Measurements from ENCODE around the gene CBX5.

CBX5 gene

GRCh38 chr12:54292083-54292930 lies 12.4 kb upstream of the CBX5 start:
- no peaks in the 10 kb centered on the region for H3K27me3 ChIP-seq (ENCODE audit: insufficient read depth, low read length)
- no peak overlapping the region for H3K4me2 ChIP-seq (ENCODE audit: low read length)
- peaks cover 10% of the 10 kb centered on the region for H3K4me1 ChIP-seq (ENCODE audit: insufficient read depth, low read length, severe bottlenecking)
- no peak overlapping the region for H3K4me3 ChIP-seq (ENCODE audit: low read depth, low read length, poor library complexity, severe bottlenecking)
- no peaks in the 10 kb centered on the region for H3K79me2 ChIP-seq (ENCODE audit: insufficient read depth, low read length)
- H3F3A ChIP-seq (ENCODE audit: insufficient read depth, low read length) = peaks cover 16% of the 10 kb centered on the region; the same call in 1 of the 2 replicates
- H4K20me1 ChIP-seq (ENCODE audit: insufficient read depth, low read length) = no peaks in the 10 kb centered on the region
- no peaks in the 10 kb centered on the region for H3K9me3 ChIP-seq (ENCODE audit: low read length)
- H3K27ac ChIP-seq (ENCODE audit: low read depth, low read length, poor library complexity, severe bottlenecking) = no peak overlapping the region
- peaks cover 11% of the 10 kb centered on the region for H3K36me3 ChIP-seq (ENCODE audit: insufficient read depth, low read length)
- no peak overlapping the region for H2AFZ ChIP-seq (ENCODE audit: low read length)
- H3K9ac ChIP-seq (ENCODE audit: low read length) = no peak overlapping the region
- H3K9me2 ChIP-seq (ENCODE audit: low read depth, low read length) = no peaks in the 10 kb centered on the region
- TF ChIP-seq, protein P1, sequence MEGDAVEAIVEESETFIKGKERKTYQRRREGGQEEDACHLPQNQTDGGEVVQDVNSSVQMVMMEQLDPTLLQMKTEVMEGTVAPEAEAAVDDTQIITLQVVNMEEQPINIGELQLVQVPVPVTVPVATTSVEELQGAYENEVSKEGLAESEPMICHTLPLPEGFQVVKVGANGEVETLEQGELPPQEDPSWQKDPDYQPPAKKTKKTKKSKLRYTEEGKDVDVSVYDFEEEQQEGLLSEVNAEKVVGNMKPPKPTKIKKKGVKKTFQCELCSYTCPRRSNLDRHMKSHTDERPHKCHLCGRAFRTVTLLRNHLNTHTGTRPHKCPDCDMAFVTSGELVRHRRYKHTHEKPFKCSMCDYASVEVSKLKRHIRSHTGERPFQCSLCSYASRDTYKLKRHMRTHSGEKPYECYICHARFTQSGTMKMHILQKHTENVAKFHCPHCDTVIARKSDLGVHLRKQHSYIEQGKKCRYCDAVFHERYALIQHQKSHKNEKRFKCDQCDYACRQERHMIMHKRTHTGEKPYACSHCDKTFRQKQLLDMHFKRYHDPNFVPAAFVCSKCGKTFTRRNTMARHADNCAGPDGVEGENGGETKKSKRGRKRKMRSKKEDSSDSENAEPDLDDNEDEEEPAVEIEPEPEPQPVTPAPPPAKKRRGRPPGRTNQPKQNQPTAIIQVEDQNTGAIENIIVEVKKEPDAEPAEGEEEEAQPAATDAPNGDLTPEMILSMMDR (IDR thresholded peaks at IDR 0.05; ENCODE audit: low read length) = no peak
- TF ChIP-seq EZH2 (IDR thresholded peaks at IDR 0.05; ENCODE audit: borderline replicate concordance, low read length) = no peak

GRCh38 chr12:54287261-54288157 lies 7.6 kb upstream of the CBX5 start:
- peak overlapping the region; percentile 10; the same call in 1 of the 2 replicates for H3K4me2 ChIP-seq (ENCODE audit: low read length)
- peak overlapping the region; percentile 48 for H3K27ac ChIP-seq (ENCODE audit: low read depth, low read length, poor library complexity, severe bottlenecking)
- H3K79me2 ChIP-seq (ENCODE audit: insufficient read depth, low read length) = no peaks in the 10 kb centered on the region
- H4K20me1 ChIP-seq (ENCODE audit: insufficient read depth, low read length) = no peaks in the 10 kb centered on the region
- no peak overlapping the region for H2AFZ ChIP-seq (ENCODE audit: low read length)
- peaks cover 38% of the 10 kb centered on the region for H3F3A ChIP-seq (ENCODE audit: insufficient read depth, low read length)
- H3K4me3 ChIP-seq (ENCODE audit: low read depth, low read length, poor library complexity, severe bottlenecking) = no peak overlapping the region
- H3K9me2 ChIP-seq (ENCODE audit: low read depth, low read length) = no peaks in the 10 kb centered on the region
- H3K9me3 ChIP-seq (ENCODE audit: low read length) = no peaks in the 10 kb centered on the region
- H3K36me3 ChIP-seq (ENCODE audit: insufficient read depth, low read length) = peaks cover 59% of the 10 kb centered on the region
- no peaks in the 10 kb centered on the region for H3K27me3 ChIP-seq (ENCODE audit: insufficient read depth, low read length)
- TF ChIP-seq EZH2 (IDR thresholded peaks at IDR 0.05; ENCODE audit: borderline replicate concordance, low read length) = no peak
- TF ChIP-seq, protein P1 (IDR thresholded peaks at IDR 0.05; ENCODE audit: low read length) = no peak
- peaks cover 47% of the 10 kb centered on the region for H3K4me1 ChIP-seq (ENCODE audit: insufficient read depth, low read length, severe bottlenecking)
- no peak overlapping the region for H3K9ac ChIP-seq (ENCODE audit: low read length)

GRCh38 chr12:54286042-54287030 lies 6.4 kb upstream of the CBX5 start:
- H3K36me3 ChIP-seq (ENCODE audit: insufficient read depth, low read length) = peaks cover 70% of the 10 kb centered on the region
- peaks cover 38% of the 10 kb centered on the region for H3F3A ChIP-seq (ENCODE audit: insufficient read depth, low read length)
- no peak overlapping the region for H2AFZ ChIP-seq (ENCODE audit: low read length)
- TF ChIP-seq, protein P1 (IDR thresholded peaks at IDR 0.05; ENCODE audit: low read length) = no peak
- TF ChIP-seq EZH2 (IDR thresholded peaks at IDR 0.05; ENCODE audit: borderline replicate concordance, low read length) = no peak
- H3K4me1 ChIP-seq (ENCODE audit: insufficient read depth, low read length, severe bottlenecking) = peaks cover 58% of the 10 kb centered on the region
- H3K9me2 ChIP-seq (ENCODE audit: low read depth, low read length) = no peaks in the 10 kb centered on the region
- H3K27ac ChIP-seq (ENCODE audit: low read depth, low read length, poor library complexity, severe bottlenecking) = no peak overlapping the region
- H4K20me1 ChIP-seq (ENCODE audit: insufficient read depth, low read length) = no peaks in the 10 kb centered on the region
- no peak overlapping the region for H3K9ac ChIP-seq (ENCODE audit: low read length)
- peak overlapping the region; percentile 23; the same call in 1 of the 2 replicates for H3K4me2 ChIP-seq (ENCODE audit: low read length)
- H3K27me3 ChIP-seq (ENCODE audit: insufficient read depth, low read length) = no peaks in the 10 kb centered on the region
- no peak overlapping the region for H3K4me3 ChIP-seq (ENCODE audit: low read depth, low read length, poor library complexity, severe bottlenecking)
- H3K9me3 ChIP-seq (ENCODE audit: low read length) = no peaks in the 10 kb centered on the region
- H3K79me2 ChIP-seq (ENCODE audit: insufficient read depth, low read length) = peaks cover 7% of the 10 kb centered on the region
